ENCODE data around the gene HOXA9.

HOXA9 gene

GRCh38 chr7:27124902-27125689, 40.2 kb downstream of the HOXA9 start:
- DNase-seq: no peak

GRCh38 chr7:27124096-27124901, 41.0 kb downstream of the HOXA9 start:
- no peak for DNase-seq

GRCh38 chr7:27123477-27124053, 41.8 kb downstream of the HOXA9 start:
- no peak for DNase-seq

- no peak for DNase-seq
Observed at GRCh38 chr7:27123007-27123476, 42.3 kb downstream of the HOXA9 start.

GRCh38 chr7:27122077-27122910, 43.0 kb downstream of the HOXA9 start:
- no peak for DNase-seq

- DNase-seq: no peak
Observed at GRCh38 chr7:27121684-27122076, 43.7 kb downstream of the HOXA9 start.

GRCh38 chr7:27119412-27119911, 45.9 kb downstream of the HOXA9 start:
- no peak for DNase-seq

- DNase-seq: no peak
Observed at GRCh38 chr7:27118580-27118979, 46.8 kb downstream of the HOXA9 start.

- no peak for DNase-seq
Observed at GRCh38 chr7:27117887-27118491, 47.3 kb downstream of the HOXA9 start.

GRCh38 chr7:27116962-27117886, 48.1 kb downstream of the HOXA9 start:
- no peak for DNase-seq

- no peak for DNase-seq
Observed at GRCh38 chr7:27116031-27116961, 49.0 kb downstream of the HOXA9 start.

GRCh38 chr7:27115221-27116026, 49.9 kb downstream of the HOXA9 start:
- no peak for DNase-seq

GRCh38 chr7:27114881-27115220, 50.5 kb downstream of the HOXA9 start:
- no peak for DNase-seq

GRCh38 chr7:27113991-27114769, 51.2 kb downstream of the HOXA9 start:
- DNase-seq: peak; percentile 19

GRCh38 chr7:27112955-27113949, 52.1 kb downstream of the HOXA9 start:
- DNase-seq: no peak

All from DMS 273 treated with DMSO at 0.1 percent for 48 hours (cell line).